HG02763 (cell line): ENCODE results near the gene PRC1.
A peak's percentile ranks its signal among the peaks of the same experiment; 100 is the strongest.
"Not testable (repeated sequence)": the region's sequence is repeated elsewhere in the genome, so short reads cannot be mapped to it uniquely, and the experiment has no call there.

Experiments
- ATAC-seq: cut with Tn5 transposase; IDR thresholded peaks from one replicate; pipeline ENCODE4 v1.9.1; 2021; ENCODE audit warnings: mild to moderate bottlenecking, moderate library complexity; ENCODE audit not compliant: unreplicated experiment

The PRC1 gene

GRCh38 chr15:90994417-90995311 is at the start of gene PRC1:
TSS of gene PRC1 (minus strand) at chr15:90994535. CDS start at chr15:90994417, 118 bp downstream.
- peak; percentile 93 for ATAC-seq

- ATAC-seq = no peak
Observed at GRCh38 chr15:91043202-91043874, 49.0 kb upstream of the PRC1 start.

DNA sequence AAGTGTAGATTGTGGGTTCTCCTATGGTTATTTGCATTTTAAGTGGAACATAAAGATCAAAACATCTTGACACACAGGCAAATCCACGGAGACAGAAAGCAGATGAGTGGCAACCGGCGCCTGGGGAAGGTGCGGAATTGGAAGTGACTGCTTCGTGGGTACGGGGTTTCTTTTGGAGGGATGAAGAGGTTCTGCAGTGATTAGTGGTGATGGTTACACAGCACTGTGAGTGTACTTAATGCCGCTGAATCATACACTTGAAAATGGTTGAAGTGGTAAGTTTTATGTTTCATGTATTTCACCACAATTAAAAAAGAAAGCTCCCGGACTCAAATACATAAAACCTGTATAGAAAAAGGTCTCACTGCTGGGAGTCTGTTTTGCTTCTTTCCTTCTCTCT is 46.5 kb upstream of the PRC1 start:
- no peak for ATAC-seq

DNA sequence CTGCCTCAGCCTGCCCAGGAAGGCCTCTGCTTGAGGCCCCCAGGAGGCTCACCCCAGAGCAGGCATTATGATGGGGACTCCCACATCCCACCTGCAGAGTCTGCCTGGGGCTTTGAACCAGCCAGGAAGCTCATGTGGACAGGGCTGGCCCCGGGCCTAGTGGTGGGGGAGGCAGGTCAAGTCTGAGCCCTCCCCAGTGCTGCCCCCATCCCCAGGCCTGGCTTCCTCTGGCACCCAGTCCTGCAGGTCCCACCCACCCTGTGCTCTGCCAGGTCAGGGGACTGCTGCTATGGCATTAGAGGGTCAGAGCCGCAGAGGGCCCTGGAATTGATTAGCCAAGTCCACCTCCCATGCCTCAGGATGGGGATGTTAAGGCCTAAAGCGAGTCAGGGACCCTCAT is 45.7 kb upstream of the PRC1 start:
- ATAC-seq = no peak

GRCh38 chr15:91032919-91033803 is 38.8 kb upstream of the PRC1 start:
- no peak for ATAC-seq

GRCh38 chr15:91031796-91032195 is 37.5 kb upstream of the PRC1 start:
- no peak for ATAC-seq

DNA sequence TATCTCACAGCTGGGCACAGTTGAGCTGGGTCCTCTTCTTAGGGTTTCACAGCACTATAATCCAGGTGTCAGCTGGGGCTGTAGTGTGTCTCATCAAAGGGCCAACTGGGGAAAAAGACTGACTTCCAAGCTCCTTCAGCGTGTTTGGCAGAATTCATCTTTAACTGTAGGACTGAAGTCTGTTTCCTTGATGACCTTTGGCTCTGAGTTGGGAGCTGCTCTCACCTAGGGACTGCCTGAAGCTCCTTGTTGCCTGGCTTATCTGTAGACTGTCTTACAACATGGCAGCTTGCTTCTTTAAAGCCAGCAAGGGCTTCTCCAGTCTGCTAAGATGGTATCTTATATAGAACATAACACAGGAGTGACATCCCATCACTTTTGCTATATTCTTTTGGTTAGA is 33.3 kb upstream of the PRC1 start:
- ATAC-seq = no peak

- no peak for ATAC-seq
Observed at GRCh38 chr15:91023720-91024119, 29.4 kb upstream of the PRC1 start.

GRCh38 chr15:91022832-91023129 is 28.4 kb upstream of the PRC1 start:
- ATAC-seq = no peak

GRCh38 chr15:91022075-91022831 is 27.9 kb upstream of the PRC1 start, which contains the start of gene VPS33B:
TSS of gene VPS33B (minus strand) at chr15:91022594. CDS start at chr15:91022249, 345 bp downstream.
- no peak for ATAC-seq

- no peak for ATAC-seq
Observed at GRCh38 chr15:91021516-91022074, 27.3 kb upstream of the PRC1 start.

DNA sequence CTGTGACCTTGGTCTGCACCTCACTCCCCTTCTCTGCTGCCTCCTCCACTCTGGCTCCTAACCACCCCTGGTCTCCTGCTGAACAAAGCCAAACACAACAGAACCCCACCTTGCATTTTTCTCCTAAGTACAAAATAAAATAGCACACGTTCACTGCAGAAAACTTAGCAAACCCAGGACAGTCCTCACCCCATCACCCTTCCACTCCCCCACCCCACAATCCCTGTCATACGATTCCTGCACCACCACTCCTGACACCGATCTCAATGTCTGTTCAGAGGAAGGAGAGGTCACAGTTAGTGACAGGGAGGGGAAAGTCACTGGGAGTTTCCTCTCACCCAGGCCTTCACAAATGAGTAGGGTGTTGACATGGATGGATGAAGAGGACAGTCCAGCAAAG is 23.8 kb upstream of the PRC1 start:
- no peak for ATAC-seq

GRCh38 chr15:91017716-91018115 is 23.4 kb upstream of the PRC1 start:
- ATAC-seq = no peak

DNA sequence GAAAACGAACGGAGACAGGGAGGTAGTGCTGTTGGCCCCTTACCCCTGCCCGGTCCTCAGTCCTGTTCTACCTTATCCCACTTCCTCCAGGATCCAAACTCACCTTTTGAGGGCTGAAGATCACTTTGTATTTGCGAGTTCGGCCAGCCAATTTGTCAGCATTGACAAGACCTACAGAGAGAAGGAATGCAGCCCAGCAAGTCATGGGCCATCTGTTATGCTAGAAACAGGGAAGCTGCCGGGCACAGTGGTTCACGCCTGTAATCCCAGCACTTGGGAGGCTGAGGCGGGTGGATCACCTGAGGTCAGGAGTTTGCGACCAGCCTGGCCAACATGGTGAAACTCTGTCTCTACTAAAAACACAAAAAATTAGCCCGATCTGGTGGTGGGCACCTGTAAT is 19.4 kb upstream of the PRC1 start:
- ATAC-seq = not testable (repeated sequence)

DNA sequence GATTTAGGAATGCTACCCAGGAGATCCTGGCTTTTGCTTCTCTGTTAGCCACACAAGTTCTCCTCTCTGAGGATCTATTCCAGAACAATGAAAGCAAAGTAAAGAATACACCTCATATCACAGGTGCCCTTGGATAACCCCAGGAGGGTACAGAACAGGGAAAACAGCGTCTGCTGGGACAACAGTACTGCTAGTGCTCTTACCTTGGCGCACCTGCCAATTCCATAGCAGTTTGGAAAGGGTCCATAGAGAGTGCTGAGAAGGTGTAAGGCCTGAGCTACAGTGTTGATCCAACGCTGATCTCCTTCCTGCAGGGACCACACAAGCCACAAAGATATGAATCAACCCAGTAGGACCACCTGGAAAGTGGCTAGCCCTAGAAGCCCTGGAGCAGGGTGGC is 12.9 kb upstream of the PRC1 start:
- ATAC-seq = no peak

- no peak for ATAC-seq
Observed at GRCh38 chr15:91001209-91001608, 6.9 kb upstream of the PRC1 start.

DNA sequence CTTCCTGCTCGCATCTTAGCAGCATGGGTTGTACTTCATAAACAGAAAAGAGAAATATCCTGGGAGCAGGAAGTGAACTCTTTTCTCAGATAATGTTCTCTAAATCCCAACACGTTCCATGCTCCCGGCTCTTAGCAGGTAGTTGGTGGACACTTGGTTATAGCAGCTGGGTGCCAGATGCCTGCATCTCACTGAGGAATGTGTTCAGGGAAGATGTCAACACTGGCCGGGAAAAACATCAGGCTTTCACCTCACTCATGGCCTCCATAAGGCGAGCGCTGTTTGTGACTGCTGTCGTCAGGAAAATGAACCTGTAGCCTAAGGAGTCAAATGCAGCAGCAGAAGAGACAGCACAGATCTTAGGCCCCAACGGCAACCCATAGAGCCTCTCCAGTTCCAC is 4.4 kb upstream of the PRC1 start:
- ATAC-seq = no peak

DNA sequence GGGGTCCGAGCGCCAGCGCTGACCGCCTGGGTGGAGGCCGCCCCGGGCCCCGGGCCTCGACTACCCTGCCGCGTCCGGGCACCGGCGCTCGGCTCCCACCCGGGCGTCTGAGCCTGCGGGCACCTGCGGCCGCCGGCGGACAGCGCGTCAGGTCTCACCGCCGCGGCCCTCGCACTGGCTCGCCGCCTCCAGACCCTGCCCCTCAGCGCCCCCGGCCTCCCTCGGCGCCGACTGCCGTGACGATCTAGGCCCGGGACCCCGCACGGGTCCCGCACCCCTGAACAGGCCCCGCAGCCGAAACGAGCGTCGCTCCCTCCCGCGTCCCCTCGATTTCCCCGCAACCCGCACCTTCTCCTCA is 297 bp downstream of the PRC1 start:
- ATAC-seq = peak; percentile 7

DNA sequence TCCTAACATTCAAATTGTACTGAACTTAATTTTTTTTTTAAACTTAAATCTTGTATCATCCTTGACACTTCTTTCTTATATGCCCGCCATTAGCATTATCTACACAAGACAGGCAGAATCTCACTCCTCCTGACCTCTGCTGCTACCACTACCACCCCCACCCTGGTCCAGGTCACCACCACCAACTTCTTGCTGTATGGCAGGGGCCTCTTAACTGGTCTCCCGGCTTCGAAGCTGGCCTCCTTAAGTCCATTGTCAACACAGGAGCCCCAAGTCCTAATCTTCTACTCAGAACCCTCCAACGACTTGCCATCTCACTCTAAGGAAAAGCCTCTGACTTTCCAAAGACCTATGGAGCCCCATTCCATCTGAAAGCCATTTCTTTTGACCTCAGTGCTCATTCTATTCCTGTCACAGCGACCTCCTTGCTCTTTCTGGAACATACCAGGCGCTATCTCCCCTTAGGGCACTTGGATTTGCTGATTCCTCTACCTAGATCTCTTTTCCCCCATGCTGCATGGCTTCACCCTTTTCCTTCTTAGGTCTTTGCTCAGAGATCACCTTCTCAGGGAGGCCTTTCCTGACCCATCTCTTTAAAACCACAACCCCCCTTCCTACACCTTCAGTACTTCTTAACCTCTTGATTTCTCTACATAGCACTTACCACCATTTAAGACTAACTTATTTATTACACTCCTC is 2.6 kb downstream of the PRC1 start:
- ATAC-seq = no peak

GRCh38 chr15:90990446-90990845 is 3.9 kb downstream of the PRC1 start:
- ATAC-seq = no peak
